Loucy (cell line): ENCODE measurements around the gene DDR2.

Source experiments
- H2AFZ ChIP-seq: fragments of 200-600 bp; sonication (generic); 2 replicates; pipeline ENCODE4 v1.6.0; 2016; ENCODE audit warnings: antibody characterized with exemption, mild to moderate bottlenecking, low read length, moderate library complexity
- H3F3A ChIP-seq: fragments of 200-600 bp; 2 replicates; pipeline ENCODE4 v1.6.0; 2016; ENCODE audit warnings: antibody characterized with exemption, low read depth, mild to moderate bottlenecking
- H3K27me3 ChIP-seq: fragments of 200-600 bp; sonication (generic); 2 replicates; pipeline ENCODE4 v1.6.1; 2014; ENCODE audit warnings: low read length, mild to moderate bottlenecking; ENCODE audit not compliant: insufficient read depth, poor library complexity, severe bottlenecking
- H3K36me3 ChIP-seq: fragments of 200-600 bp; sonication (generic); 2 replicates; pipeline ENCODE4 v1.6.1; 2016; ENCODE audit warnings: low read length; ENCODE audit not compliant: insufficient read depth
- H3K4me1 ChIP-seq: fragments of 200-600 bp; sonication (generic); 2 replicates; pipeline ENCODE4 v1.5.1; 2014; ENCODE audit warnings: low read length, mild to moderate bottlenecking; ENCODE audit not compliant: insufficient read depth, poor library complexity, severe bottlenecking
- H3K4me2 ChIP-seq: fragments of 200-600 bp; sonication (generic); 2 replicates; pipeline ENCODE4 v1.6.0; 2014; ENCODE audit warnings: antibody characterized with exemption, low read length, low read depth, mild to moderate bottlenecking; ENCODE audit not compliant: poor library complexity, severe bottlenecking
- H3K4me3 ChIP-seq: fragments of 200-600 bp; sonication (generic); 2 replicates; pipeline ENCODE4 v1.5.1; 2014; ENCODE audit warnings: low read length, mild to moderate bottlenecking, mixed read lengths; ENCODE audit not compliant: poor library complexity, severe bottlenecking
- H3K79me2 ChIP-seq: fragments of 200-600 bp; sonication (generic); 2 replicates; pipeline ENCODE4 v1.6.1; 2014; ENCODE audit warnings: low read length; ENCODE audit not compliant: insufficient read depth
- H3K9ac ChIP-seq: fragments of 200-600 bp; sonication (generic); 2 replicates; pipeline ENCODE4 v1.6.0; 2014; ENCODE audit warnings: mild to moderate bottlenecking, low read depth, low read length, moderate library complexity; ENCODE audit not compliant: poor library complexity, severe bottlenecking
- H3K9me2 ChIP-seq: fragments of 200-600 bp; sonication (generic); replicated peaks from 2 replicates; pipeline ENCODE4 v1.6.1; 2016; ENCODE audit warnings: low read depth, low read length, mixed read lengths
- H3K9me3 ChIP-seq: fragments of 200-600 bp; sonication (generic); 2 replicates; pipeline ENCODE4 v1.6.1; 2014; ENCODE audit warnings: mild to moderate bottlenecking, antibody characterized with exemption, low read length, low read depth; ENCODE audit not compliant: insufficient read depth
- H4K20me1 ChIP-seq: fragments of 200-600 bp; sonication (generic); 2 replicates; pipeline ENCODE4 v1.6.0; 2014; ENCODE audit warnings: antibody characterized with exemption, low read length, mild to moderate bottlenecking; ENCODE audit not compliant: insufficient read depth, poor library complexity, severe bottlenecking
- CTCF ChIP-seq: fragments of 200-600 bp; sonication (generic); conservative IDR thresholded peaks from 2 replicates; pipeline ENCODE4 v1.5.1; 2014; ENCODE audit warnings: mild to moderate bottlenecking, antibody characterized with exemption, low read length
- EZH2phosphoT487 ChIP-seq: fragments of 200-600 bp; IDR thresholded peaks from 2 replicates; pipeline ENCODE4 v1.6.1; 2018; ENCODE audit warnings: antibody characterized with exemption, mild to moderate bottlenecking, moderate library complexity, borderline replicate concordance

The DDR2 gene

DNA sequence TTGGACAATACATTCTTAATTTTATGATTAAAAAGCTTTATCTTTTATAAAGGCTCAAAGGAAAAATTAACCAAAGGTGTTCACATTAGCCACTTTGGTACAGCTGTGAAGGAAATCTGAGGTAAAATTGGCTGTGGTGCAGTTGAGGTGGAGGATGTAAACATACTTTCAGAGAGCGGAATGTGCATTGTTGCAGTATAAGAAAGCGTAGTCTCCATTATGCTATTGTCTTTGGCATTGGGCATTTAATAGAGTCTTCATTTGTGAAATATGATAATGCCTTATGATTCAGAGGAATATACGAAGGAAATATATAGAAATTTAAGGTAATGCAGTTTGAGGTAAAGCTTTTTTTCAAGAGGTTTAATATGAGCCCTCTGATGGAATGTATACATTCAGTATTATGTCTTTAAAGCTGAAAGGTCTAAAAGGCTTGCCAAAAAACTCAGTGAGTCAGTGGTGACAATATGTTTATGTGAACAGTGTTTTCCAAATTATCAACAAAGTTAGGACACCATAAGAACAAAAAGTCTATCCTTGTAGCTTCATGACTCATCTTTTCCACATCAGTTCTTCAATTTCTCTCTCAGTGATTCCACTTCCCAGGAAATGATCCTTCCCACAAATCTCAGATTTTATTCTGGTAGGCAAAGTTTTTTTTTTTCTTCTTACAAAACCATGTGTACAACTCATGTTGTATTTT, 26.9 kb upstream of the DDR2 start:
- Histone ChIP-seq H3K4me1 (no peaks in the 10 kb centered on the region), H3K4me2 (no peak overlapping the region), H3K27me3 (no peaks in the 10 kb centered on the region), H3K9ac (no peak overlapping the region), H3K9me2 (no peaks in the 10 kb centered on the region), H3K36me3 (peaks cover 16% of the 10 kb centered on the region; the same call in 1 of the 2 replicates), H3K79me2 (no peaks in the 10 kb centered on the region), H3K9me3 (no peaks in the 10 kb centered on the region), H4K20me1 (no peaks in the 10 kb centered on the region), H2AFZ (no peak overlapping the region), H3K4me3 (no peak overlapping the region), H3F3A (no peaks in the 10 kb centered on the region)
- no peak for TF ChIP-seq CTCF
- TF ChIP-seq EZH2phosphoT487: no peak

DNA sequence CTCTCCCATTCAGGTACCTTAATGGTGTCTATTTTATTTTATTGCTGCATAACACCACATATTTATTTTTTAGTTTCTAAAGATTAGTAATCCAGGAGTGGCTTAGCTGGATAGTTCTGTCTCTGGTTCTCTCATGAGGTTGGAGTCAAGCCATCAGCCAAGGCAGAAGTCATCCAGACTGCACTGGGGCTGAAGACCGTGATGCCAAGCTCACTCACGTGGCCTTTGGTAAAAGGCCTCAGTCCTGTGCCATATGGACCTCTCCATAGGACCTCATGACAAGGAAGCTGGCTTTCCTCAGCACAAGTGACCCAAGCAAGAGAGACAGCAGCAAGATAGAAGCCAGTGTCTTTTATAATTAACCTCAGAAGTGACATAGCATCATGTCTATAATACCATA, 23.0 kb upstream of the DDR2 start:
- H3K9me2 ChIP-seq: no peaks in the 10 kb centered on the region
- H3K79me2 ChIP-seq: no peaks in the 10 kb centered on the region
- no peak overlapping the region for H3K4me3 ChIP-seq
- no peak overlapping the region for H2AFZ ChIP-seq
- H3K4me1 ChIP-seq: peaks cover 7% of the 10 kb centered on the region
- H3K9me3 ChIP-seq: no peaks in the 10 kb centered on the region
- no peak for TF ChIP-seq CTCF
- TF ChIP-seq EZH2phosphoT487: no peak
- no peaks in the 10 kb centered on the region for H3K36me3 ChIP-seq
- H3K9ac ChIP-seq: no peak overlapping the region
- no peaks in the 10 kb centered on the region for H3K27me3 ChIP-seq
- H3K4me2 ChIP-seq: no peak overlapping the region
- H3F3A ChIP-seq: no peaks in the 10 kb centered on the region
- no peaks in the 10 kb centered on the region for H4K20me1 ChIP-seq

DNA sequence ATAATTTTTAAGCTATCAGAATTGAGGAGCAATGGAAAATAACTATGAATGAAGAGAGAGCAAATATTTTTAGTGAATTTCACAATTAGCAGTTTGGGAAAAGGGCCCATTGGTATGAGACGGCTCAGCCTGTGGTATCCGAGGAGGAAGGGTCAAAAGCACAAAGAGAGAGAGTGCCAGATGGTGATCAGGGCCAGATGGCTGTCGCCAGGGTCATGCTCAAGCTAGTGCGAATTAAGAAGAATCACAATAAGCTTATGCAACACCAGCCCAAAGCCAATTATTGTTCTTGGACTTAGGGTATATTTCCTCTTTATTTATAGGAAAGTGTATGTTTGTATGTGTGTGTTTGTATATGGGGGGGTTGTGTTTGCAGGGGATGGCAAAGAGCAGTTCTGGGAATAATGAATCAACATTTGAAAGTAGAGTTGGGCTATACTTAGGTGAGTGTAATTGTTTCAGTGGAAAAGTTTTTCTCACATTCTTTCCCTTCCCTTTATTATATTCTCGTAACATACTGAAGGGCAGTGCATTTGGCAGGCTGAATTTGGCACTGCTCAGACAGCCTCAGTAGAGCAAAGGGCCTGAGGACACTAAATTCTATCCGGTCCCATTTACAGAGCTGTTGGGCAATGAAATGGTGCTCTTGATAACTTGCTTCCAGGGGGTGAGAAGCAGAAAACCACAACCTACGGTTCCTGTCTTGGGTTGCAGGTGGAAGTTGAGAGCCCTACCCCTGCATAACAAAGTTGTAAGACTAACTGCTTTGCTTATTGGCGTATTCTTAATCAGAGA, 19.5 kb upstream of the DDR2 start:
- Histone ChIP-seq H2AFZ (no peak overlapping the region), H4K20me1 (no peaks in the 10 kb centered on the region), H3K9me2 (no peaks in the 10 kb centered on the region), H3K79me2 (no peaks in the 10 kb centered on the region), H3K4me3 (no peak overlapping the region), H3F3A (no peaks in the 10 kb centered on the region), H3K9ac (no peak overlapping the region), H3K4me1 (peaks cover 7% of the 10 kb centered on the region), H3K27me3 (no peaks in the 10 kb centered on the region), H3K36me3 (no peaks in the 10 kb centered on the region), H3K9me3 (peaks cover 9% of the 10 kb centered on the region), H3K4me2 (no peak overlapping the region)
- TF ChIP-seq EZH2phosphoT487: no peak
- TF ChIP-seq CTCF: no peak
